ENCODE measurements around the gene LAYN.

- TF ChIP-seq ZGPAT (CRISPR knock-in tag; IDR thresholded peaks at IDR 0.05) (no peak), EP300 (IDR thresholded peaks at IDR 0.05; ENCODE audit: low read depth in 2 of 2, low read length in 2 of 2) (no peak), EP300 (CRISPR knock-in tag; IDR thresholded peaks at IDR 0.05; ENCODE audit: borderline replicate concordance) (no peak)
These were observed 20.8 kb downstream of the LAYN start for GRCh38 chr11:111561306-111561705.
